SH-SY5Y (cell line): ENCODE results near the gene LYPD6B.

Experiments used
- GATA2 ChIP-seq: IDR thresholded peaks from 2 replicates; pipeline ENCODE4 v1.6.1; 2011; ENCODE audit warnings: mild to moderate bottlenecking, low read depth, low read length
- GATA3 ChIP-seq: IDR thresholded peaks from 2 replicates; pipeline ENCODE4 v1.6.1; 2011; ENCODE audit warnings: low read depth, mild to moderate bottlenecking, low read length, moderate library complexity

- TF ChIP-seq GATA3 (no peak), GATA2 (no peak)
Measured at GRCh38 chr2:149173220-149173619, 134.7 kb downstream of the LYPD6B start.
